Activated CD4-positive, alpha-beta T cell treated with anti-CD3 and anti-CD28 coated beads, Interleukin-2, amount 50 U/mL, for 16 hours (primary cell): ENCODE data around the gene RRP12.

Experiments
- DNase-seq: peaks from one replicate; pipeline ENCODE4 v3.0.0-alpha.2; 2020

The RRP12 gene

GRCh38 chr10:97406064-97406463, 4.9 kb upstream of the RRP12 start:
- no peak for DNase-seq

GRCh38 chr10:97404044-97404443, 2.9 kb upstream of the RRP12 start:
- no peak for DNase-seq

GRCh38 chr10:97401455-97401919, 347 bp upstream of the RRP12 start:
- DNase-seq, result no peak

GRCh38 chr10:97399843-97400545, 1.1 kb downstream of the RRP12 start:
- DNase-seq, result peak; percentile 33

- no peak for DNase-seq
Observed at GRCh38 chr10:97396056-97396455, 5.1 kb downstream of the RRP12 start.

- DNase-seq, result peak; percentile 37
Observed at GRCh38 chr10:97393034-97393573, 8.0 kb downstream of the RRP12 start.

- no peak for DNase-seq
Observed at GRCh38 chr10:97390091-97390490, 11.0 kb downstream of the RRP12 start.

GRCh38 chr10:97388152-97388551, 13.0 kb downstream of the RRP12 start:
- DNase-seq, result no peak

GRCh38 chr10:97385565-97385964, 15.6 kb downstream of the RRP12 start:
- DNase-seq, result no peak

- DNase-seq, result no peak
Observed at GRCh38 chr10:97384641-97385040, 16.5 kb downstream of the RRP12 start.

GRCh38 chr10:97384156-97384555, 17.0 kb downstream of the RRP12 start:
- DNase-seq, result no peak

GRCh38 chr10:97383159-97383558, 18.0 kb downstream of the RRP12 start:
- DNase-seq, result no peak

- DNase-seq, result no peak
Observed at GRCh38 chr10:97381626-97382025, 19.5 kb downstream of the RRP12 start.

GRCh38 chr10:97380516-97380915, 20.6 kb downstream of the RRP12 start:
- no peak for DNase-seq

- DNase-seq, result no peak
Observed at GRCh38 chr10:97378933-97379921, 21.9 kb downstream of the RRP12 start.

GRCh38 chr10:97376413-97376812, 24.7 kb downstream of the RRP12 start:
- DNase-seq, result no peak

- no peak for DNase-seq
Observed at GRCh38 chr10:97373456-97373855, 27.7 kb downstream of the RRP12 start.

- no peak for DNase-seq
Observed at GRCh38 chr10:97372233-97372875, 28.8 kb downstream of the RRP12 start.

- no peak for DNase-seq
Observed at GRCh38 chr10:97371696-97372095, 29.4 kb downstream of the RRP12 start.

- DNase-seq, result no peak
Observed at GRCh38 chr10:97367126-97367649, 34.0 kb downstream of the RRP12 start.

- no peak for DNase-seq
Observed at GRCh38 chr10:97366572-97366971, 34.6 kb downstream of the RRP12 start.

- DNase-seq, result no peak
Observed at GRCh38 chr10:97365761-97366351, 35.3 kb downstream of the RRP12 start.
